Mesenchymal stem cell (in vitro differentiated cells and primary cell): Measurements from ENCODE around the gene KRTAP12-1.

ENCODE experiments used
- DNase-seq: peaks from one replicate; pipeline ENCODE4 v3.0.0-alpha.2; 2013
- H2AFZ ChIP-seq: one replicate; pipeline ENCODE4 v1.6.1; 2013; ENCODE audit warnings: low read depth, mild to moderate bottlenecking, control low read depth, inconsistent platforms, low read length, moderate library complexity
- H2AK5ac ChIP-seq: 2 replicates; pipeline ENCODE4 v1.6.1; 2013; ENCODE audit warnings: low read length, moderate library complexity, mild to moderate bottlenecking, inconsistent platforms; ENCODE audit not compliant: severe bottlenecking
- H2BK120ac ChIP-seq: one replicate; pipeline ENCODE4 v1.6.1; 2013; ENCODE audit warnings: low read depth, mild to moderate bottlenecking, inconsistent platforms, low read length, moderate library complexity
- H2BK12ac ChIP-seq, 2 experiments: one replicate each; pipeline ENCODE4 v1.6.1; 2013; ENCODE audit warnings: inconsistent platforms in 2 of 2, low read length in 2 of 2, mild to moderate bottlenecking in 2 of 2, moderate library complexity in 2 of 2, control low read depth in 1 of 2
- H2BK15ac ChIP-seq: one replicate; pipeline ENCODE4 v1.6.1; 2013; ENCODE audit warnings: mild to moderate bottlenecking, low read depth, inconsistent platforms; ENCODE audit not compliant: poor library complexity, severe bottlenecking
- H2BK5ac ChIP-seq: 2 replicates; pipeline ENCODE4 v1.6.1; 2013; ENCODE audit warnings: low read depth, mild to moderate bottlenecking, low read length, control low read depth, inconsistent platforms; ENCODE audit not compliant: poor library complexity, severe bottlenecking
- H3K14ac ChIP-seq, 2 experiments: one replicate each; pipeline ENCODE4 v1.6.1; 2013; ENCODE audit warnings: inconsistent platforms in 2 of 2, low read length in 2 of 2, control low read depth in 1 of 2, mild to moderate bottlenecking in 1 of 2, moderate library complexity in 1 of 2
- H3K18ac ChIP-seq, 2 experiments: one replicate each; pipeline ENCODE4 v1.6.1; 2013; ENCODE audit warnings: inconsistent platforms in 2 of 2, low read length in 2 of 2, control low read depth in 1 of 2, low read depth in 1 of 2, mild to moderate bottlenecking in 1 of 2
- H3K23ac ChIP-seq, 2 experiments: one replicate each; pipeline ENCODE4 v1.6.1; 2013; ENCODE audit warnings: inconsistent platforms in 2 of 2, low read length in 2 of 2, mild to moderate bottlenecking in 2 of 2, moderate library complexity in 2 of 2, control low read depth in 1 of 2
- H3K27ac ChIP-seq: 2 replicates; pipeline ENCODE4 v1.5.1; 2013; ENCODE audit warnings: mild to moderate bottlenecking, moderate library complexity, low read length, control low read depth, inconsistent platforms; ENCODE audit not compliant: poor library complexity, severe bottlenecking
- H3K27me3 ChIP-seq, 2 experiments: 2 replicates each; pipeline versions ENCODE4 v1.6.1 to v1.7.0; 2013; ENCODE audit warnings: low read length in 2 of 2, mild to moderate bottlenecking in 2 of 2, moderate library complexity in 2 of 2, control low read depth in 1 of 2, inconsistent platforms in 1 of 2; ENCODE audit not compliant: control insufficient read depth in 1 of 2, insufficient read depth in 1 of 2
- H3K36me3 ChIP-seq, 2 experiments: 2 replicates each; pipeline versions ENCODE4 v1.6.1 to v1.7.0; 2013; ENCODE audit warnings: low read length in 2 of 2, control low read depth in 1 of 2, inconsistent platforms in 1 of 2, low read depth in 1 of 2, mild to moderate bottlenecking in 1 of 2; ENCODE audit not compliant: insufficient read depth in 2 of 2, control insufficient read depth in 1 of 2
- H3K4ac ChIP-seq, 2 experiments: one replicate each; pipeline ENCODE4 v1.6.1; 2013; ENCODE audit warnings: inconsistent platforms in 2 of 2, low read length in 2 of 2, mild to moderate bottlenecking in 2 of 2, moderate library complexity in 2 of 2, control low read depth in 1 of 2, low read depth in 1 of 2
- H3K4me1 ChIP-seq: 2 replicates; pipeline ENCODE4 v1.6.1; 2013; ENCODE audit warnings: low read depth, low read length, control low read depth; ENCODE audit not compliant: control insufficient read depth, insufficient read depth
- H3K4me2 ChIP-seq: 2 replicates; pipeline ENCODE4 v1.6.1; 2013; ENCODE audit warnings: low read length, mild to moderate bottlenecking, inconsistent platforms; ENCODE audit not compliant: poor library complexity, severe bottlenecking
- H3K4me3 ChIP-seq, 2 experiments: 2 replicates each; pipeline versions ENCODE4 v1.5.1 to v1.7.0; 2013; ENCODE audit warnings: low read length in 2 of 2, mild to moderate bottlenecking in 2 of 2, control low read depth in 1 of 2, low read depth in 1 of 2; ENCODE audit not compliant: insufficient read depth in 1 of 2
- H3K79me1 ChIP-seq: replicated peaks from 2 replicates; pipeline ENCODE4 v1.6.1; 2013; ENCODE audit warnings: mild to moderate bottlenecking, control low read depth, low read length, inconsistent platforms; ENCODE audit not compliant: poor library complexity, severe bottlenecking
- H3K9ac ChIP-seq: 2 replicates; pipeline ENCODE4 v1.7.0; 2013; ENCODE audit warnings: mild to moderate bottlenecking, low read length, moderate library complexity
- H3K9me3 ChIP-seq: 2 replicates; pipeline ENCODE4 v1.7.0; 2013; ENCODE audit warnings: mild to moderate bottlenecking, low read length; ENCODE audit not compliant: control insufficient read depth
- H4K8ac ChIP-seq: one replicate; pipeline ENCODE4 v1.6.1; 2013; ENCODE audit warnings: inconsistent platforms, mild to moderate bottlenecking, low read length, moderate library complexity
- H4K91ac ChIP-seq: one replicate; pipeline ENCODE4 v1.6.1; 2013; ENCODE audit warnings: mild to moderate bottlenecking, low read length, inconsistent platforms
- WGBS: methylation state at CpG from one replicate; pipeline ENCODE4 v1.1.7; 2013; ENCODE audit warnings: mixed read lengths; 5-methylcytosine and 5-hydroxymethylcytosine counted together

Gene KRTAP12-1

DNA sequence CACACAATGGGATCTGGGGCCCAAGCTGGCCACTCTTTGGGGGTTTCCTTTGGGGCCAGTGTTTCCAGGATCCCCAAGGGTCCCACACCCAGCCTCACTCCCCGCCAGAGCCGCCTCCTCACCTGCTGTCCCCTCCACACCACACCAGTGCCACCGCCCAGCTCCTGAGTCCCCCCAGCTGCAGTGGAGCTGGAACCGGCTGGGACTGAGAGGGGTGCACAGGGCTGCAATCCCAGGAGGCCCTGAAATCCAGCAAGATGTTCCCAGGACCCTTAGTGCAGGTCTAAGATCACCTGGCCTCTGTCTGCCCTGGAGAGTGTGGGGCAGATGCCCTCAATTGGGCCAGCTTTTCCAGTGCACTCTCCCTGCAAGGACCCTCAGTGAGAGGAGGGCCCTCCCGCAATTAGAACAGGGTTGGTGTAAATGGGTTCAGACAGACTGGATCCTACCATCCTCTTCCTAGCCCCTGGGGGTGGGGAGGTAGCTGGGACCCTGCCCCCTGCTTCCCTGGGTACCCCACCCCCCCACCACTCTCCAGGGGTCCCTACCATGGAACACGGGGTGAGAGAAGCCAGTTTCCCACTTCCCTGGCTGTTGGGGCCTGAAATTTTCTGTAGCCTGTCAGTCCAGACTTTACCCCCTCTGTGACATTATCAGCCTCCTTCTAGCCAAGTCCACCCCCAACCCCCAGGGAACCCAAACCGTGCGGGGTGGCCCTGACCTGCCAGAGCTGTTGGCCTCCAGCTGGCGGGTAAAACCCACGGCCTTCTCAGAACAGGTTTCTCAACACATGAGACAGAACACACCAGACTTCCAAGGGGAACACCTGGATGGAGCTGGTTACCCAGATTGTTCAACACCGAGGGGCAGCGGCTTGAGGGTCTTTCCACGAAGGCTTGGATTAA lies 22.0 kb upstream of the KRTAP12-1 start:
- Histone ChIP-seq H3K36me3 (peaks cover 0 to 6% of the 10 kb centered on the region in 2 experiments), H2BK120ac (no peak overlapping the region), H4K8ac (no peak overlapping the region), H3K23ac (no peak overlapping the region), H3K4me3 (no peak overlapping the region), H3K79me1 (no peaks in the 10 kb centered on the region), H2BK15ac (no peak overlapping the region), H2AK5ac (no peak overlapping the region), H3K4me1 (peaks cover 8% of the 10 kb centered on the region), H3K27ac (no peak overlapping the region), H3K4me2 (no peak overlapping the region), H2BK12ac (no peak overlapping the region), H3K9ac (no peak overlapping the region), H2BK5ac (no peak overlapping the region), H3K27me3 (peaks cover 83 to 89% of the 10 kb centered on the region in 2 experiments), H3K9me3 (no peaks in the 10 kb centered on the region), H3K14ac (no peak overlapping the region), H3K4ac (no peak overlapping the region), H4K91ac (no peak overlapping the region), H3K18ac (no peak overlapping the region), H2AFZ (no peak overlapping the region)
- WGBS = 30% methylated on average over 12 of the region's 13 CpGs
- no peak for DNase-seq

DNA sequence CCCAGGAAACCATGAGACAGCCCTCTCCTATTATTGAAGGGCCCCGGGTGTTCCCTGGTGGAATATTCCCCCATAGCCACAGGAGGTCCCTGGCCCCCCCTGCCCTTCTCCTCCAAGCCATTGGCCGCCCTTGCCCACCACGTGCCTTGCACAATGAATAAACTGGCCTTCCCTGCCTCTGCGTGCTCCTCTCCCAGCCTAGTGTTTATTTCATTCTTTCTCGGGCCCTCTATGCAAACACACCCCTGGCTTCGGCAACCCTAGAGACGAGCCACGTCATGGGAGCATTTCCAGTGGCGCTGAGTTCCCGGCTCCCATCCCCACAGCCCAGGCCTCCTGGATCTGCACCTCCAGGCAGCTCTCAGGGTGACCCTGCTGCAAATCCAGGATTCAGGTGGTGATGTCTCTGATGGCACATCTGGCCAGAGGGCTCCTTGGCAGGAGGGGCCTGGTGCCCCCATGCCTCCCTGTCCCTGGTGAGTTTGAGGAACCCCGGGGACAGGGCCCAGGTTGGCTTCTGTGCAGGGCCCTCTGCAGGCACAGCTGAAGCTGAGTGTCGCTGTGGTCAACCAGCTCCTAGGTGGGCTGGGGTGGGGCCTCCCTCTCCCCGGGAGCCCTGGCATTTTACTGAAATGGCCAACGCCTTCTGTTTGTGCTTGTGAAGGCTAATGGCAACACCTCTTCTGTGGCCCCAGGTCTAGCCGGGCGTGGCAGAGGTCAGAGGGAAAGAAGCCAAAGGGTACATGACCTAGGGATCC lies 21.2 kb upstream of the KRTAP12-1 start:
- peaks cover 0 to 6% of the 10 kb centered on the region in 2 experiments for H3K36me3 ChIP-seq
- peaks cover 9% of the 10 kb centered on the region for H3K4me1 ChIP-seq
- no peak for DNase-seq
- H4K8ac ChIP-seq = no peak overlapping the region
- H4K91ac ChIP-seq = no peak overlapping the region
- H2BK15ac ChIP-seq = no peak overlapping the region
- no peak overlapping the region for H2AFZ ChIP-seq
- H3K9me3 ChIP-seq = no peaks in the 10 kb centered on the region
- no peak overlapping the region for H2AK5ac ChIP-seq
- no peak overlapping the region for H3K23ac ChIP-seq
- no peak overlapping the region for H3K4me3 ChIP-seq
- H3K14ac ChIP-seq = no peak overlapping the region
- no peak overlapping the region for H3K18ac ChIP-seq
- no peak overlapping the region for H3K4ac ChIP-seq
- H3K27me3 ChIP-seq = peaks cover 82 to 89% of the 10 kb centered on the region in 2 experiments
- 50% methylated on average over 16 of the region's 16 CpGs for WGBS
- no peaks in the 10 kb centered on the region for H3K79me1 ChIP-seq
- no peak overlapping the region for H3K4me2 ChIP-seq
- no peak overlapping the region for H2BK12ac ChIP-seq
- H3K9ac ChIP-seq = no peak overlapping the region
- H2BK5ac ChIP-seq = no peak overlapping the region
- H2BK120ac ChIP-seq = no peak overlapping the region
- H3K27ac ChIP-seq = no peak overlapping the region

DNA sequence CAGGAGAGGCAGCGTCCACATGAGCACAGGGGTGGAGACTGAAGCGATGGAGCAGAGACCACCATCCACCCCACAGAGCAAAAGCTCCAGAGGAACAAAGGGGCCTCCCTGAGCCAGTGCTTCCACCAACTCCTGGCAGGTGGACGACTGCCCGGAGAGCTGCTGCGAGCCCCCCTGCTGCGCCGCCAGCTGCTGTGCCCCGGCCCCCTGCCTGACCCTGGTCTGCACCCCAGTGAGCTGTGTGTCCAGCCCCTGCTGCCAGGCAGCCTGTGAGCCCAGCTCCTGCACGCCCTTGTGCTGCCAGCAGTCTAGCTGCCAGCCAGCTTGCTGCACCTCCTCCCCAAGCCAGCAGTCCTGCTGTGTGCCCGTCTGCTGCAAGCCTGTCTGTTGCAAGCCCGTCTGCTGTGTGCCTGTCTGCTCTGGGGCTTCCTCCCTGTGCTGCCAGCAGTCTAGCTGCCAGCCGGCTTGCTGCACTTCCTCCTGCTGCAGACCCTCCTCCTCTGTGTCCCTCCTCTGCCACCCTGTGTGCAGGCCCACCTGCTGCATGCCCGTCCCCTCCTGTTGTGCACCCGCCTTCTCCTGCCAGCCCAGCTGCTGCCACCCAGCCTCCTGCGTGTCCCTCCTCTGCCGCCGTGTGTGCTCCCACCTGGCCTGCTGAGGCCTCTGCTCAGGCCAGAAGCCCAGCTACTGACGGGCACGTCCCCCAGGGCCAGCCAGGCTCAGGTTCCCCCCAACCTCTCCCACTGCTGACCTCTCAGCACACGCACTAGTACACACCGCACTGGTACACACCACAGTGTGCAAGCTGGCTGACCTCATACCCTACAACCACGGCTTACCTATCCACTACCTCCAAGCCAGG lies 20.4 kb upstream of the KRTAP12-1 start:
- Histone ChIP-seq H3K27me3 (peaks cover 83 to 89% of the 10 kb centered on the region in 2 experiments), H3K36me3 (peaks cover 0 to 6% of the 10 kb centered on the region in 2 experiments), H4K8ac (no peak overlapping the region), H2AFZ (no peak overlapping the region), H2BK5ac (no peak overlapping the region), H2BK15ac (no peak overlapping the region), H3K14ac (no peak overlapping the region), H3K4ac (no peak overlapping the region), H2BK120ac (no peak overlapping the region), H3K9ac (no peak overlapping the region), H4K91ac (no peak overlapping the region), H2AK5ac (no peak overlapping the region), H3K4me1 (peaks cover 17% of the 10 kb centered on the region), H3K4me2 (no peak overlapping the region), H3K23ac (no peak overlapping the region), H3K18ac (no peak overlapping the region), H3K27ac (no peak overlapping the region), H3K79me1 (no peaks in the 10 kb centered on the region), H2BK12ac (no peak overlapping the region), H3K4me3 (no peak overlapping the region), H3K9me3 (no peaks in the 10 kb centered on the region)
- DNase-seq = no peak
- WGBS = 80% methylated on average over 21 of the region's 22 CpGs
